GM18519 (cell line): ENCODE data around the gene CYTH3.
"Not testable (repeated sequence)": the region's sequence is repeated elsewhere in the genome, so short reads cannot be mapped to it uniquely, and the experiment has no call there.

Experiments used
- ATAC-seq: cut with Tn5 transposase; IDR thresholded peaks from one replicate; pipeline ENCODE4 v1.9.1; 2021; ENCODE audit warnings: mild to moderate bottlenecking, moderate library complexity; ENCODE audit not compliant: unreplicated experiment, low FRiP score

CYTH3 gene, protein sequence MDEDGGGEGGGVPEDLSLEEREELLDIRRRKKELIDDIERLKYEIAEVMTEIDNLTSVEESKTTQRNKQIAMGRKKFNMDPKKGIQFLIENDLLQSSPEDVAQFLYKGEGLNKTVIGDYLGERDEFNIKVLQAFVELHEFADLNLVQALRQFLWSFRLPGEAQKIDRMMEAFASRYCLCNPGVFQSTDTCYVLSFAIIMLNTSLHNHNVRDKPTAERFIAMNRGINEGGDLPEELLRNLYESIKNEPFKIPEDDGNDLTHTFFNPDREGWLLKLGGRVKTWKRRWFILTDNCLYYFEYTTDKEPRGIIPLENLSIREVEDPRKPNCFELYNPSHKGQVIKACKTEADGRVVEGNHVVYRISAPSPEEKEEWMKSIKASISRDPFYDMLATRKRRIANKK

DNA sequence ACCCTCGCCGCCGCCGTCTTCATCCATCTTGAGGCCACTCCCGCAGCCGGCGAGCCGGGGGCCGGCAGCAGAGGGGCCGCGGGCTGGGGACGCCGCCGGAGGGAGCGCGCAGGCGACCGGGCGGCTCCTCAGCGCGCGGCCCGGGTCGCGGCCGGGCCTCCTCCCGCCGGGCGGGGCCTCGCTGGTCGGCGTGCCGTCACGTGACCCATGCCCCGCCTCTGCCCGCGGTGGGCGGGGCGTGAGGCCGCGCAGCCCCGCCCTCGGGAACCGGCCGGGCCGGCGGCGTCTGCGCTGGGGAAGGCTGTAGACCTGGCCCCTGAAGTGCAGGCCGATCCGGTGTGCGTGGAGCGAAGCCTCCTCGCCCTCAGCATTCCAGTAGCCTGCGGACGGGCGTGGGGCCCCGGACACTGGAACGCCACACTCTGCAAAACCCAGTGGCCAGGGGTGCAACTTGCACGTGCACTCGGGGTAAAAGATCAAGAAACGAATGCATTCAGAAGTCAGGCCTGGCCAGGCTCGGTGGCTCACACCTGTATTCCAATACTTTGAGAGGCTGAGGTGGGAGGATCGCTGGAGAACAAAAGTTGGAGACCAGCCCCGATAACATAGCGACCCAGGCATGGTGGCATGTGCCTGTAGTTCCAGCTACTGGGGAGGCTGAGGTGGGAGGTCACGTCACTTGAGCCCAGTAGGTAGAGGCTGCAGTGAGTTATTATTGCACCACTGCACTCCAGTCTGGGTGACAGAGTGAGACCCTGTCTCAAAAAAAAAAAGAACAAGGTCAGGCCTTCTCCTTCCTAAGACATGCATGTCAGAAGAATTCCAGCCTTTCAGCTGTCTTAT lies at the start of gene CYTH3:
CYTH3 (minus strand) TSS at position 144 of the 843 bp plus-strand sequence; CDS start at position 27, 117 bp downstream.
- peak; percentile 59 for ATAC-seq

DNA sequence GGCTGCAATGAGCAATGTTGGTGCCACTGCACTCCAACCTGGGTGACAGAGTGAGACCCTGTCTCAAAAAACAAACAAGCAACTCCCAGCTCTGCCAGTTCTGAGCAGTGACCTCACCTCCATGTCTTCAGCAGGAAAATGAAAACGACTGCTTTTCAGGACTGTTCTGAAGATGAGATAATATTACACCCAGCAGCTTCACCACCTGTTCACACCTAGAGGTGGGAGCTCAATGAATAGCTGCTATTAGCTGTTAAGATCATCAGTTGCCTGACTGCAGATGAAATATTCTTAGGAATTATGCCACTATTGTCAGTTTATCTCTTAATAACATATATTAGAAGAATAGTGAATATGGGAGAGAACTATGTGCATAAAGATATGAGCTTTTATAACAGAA lies 48.4 kb upstream of the CYTH3 start:
- ATAC-seq = no peak

DNA sequence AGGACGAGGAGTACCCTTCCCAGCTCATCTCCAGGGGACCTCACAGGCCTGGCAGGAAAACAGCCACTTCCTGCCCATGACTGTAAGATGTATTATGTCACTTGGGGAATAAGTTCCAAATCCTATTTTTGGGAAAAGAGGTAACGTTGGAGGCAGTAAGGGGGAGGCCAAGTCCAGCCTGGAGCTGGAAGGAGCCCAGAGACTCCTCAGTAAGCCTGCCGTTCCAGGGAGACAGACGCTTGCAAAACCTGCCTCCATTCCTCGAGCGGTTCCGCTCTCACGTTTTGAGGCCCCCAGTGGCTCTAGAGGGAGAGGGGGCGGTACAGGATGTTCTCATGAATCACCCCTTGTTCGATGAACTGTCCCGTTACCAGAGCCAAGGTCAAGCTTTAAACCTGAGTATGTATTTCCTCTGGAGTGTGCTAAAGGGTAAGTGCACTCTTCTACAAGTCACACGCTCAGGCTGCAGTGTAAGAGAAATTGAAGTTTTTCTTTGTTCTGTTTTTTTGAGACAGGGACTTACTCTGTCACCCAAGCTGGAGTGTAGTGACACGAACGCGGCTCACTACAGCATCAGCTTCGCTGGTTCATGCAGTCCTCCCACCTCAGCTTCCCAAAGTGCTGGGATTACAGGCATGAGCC lies 45.5 kb upstream of the CYTH3 start:
- no peak for ATAC-seq

DNA sequence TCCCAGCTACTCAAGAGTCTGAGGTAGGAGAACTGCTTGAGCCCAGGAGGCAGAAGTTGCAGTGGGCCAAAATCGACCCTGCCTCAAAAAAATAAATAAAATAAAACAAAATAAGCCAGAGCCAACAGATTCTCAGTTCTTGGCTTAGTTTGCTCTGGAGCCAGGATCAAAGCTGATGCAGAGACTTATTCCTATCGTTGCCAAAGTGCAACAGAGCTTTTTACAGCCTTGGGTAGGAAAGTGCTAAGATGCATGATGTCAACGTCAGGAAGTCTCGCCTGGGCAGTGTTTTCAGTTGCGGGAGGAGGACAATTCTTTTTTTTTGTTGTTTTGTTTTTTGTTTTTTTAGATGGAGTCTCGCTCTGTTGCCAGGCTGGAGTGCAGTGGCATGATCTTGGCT lies 43.8 kb upstream of the CYTH3 start:
- ATAC-seq = no peak

DNA sequence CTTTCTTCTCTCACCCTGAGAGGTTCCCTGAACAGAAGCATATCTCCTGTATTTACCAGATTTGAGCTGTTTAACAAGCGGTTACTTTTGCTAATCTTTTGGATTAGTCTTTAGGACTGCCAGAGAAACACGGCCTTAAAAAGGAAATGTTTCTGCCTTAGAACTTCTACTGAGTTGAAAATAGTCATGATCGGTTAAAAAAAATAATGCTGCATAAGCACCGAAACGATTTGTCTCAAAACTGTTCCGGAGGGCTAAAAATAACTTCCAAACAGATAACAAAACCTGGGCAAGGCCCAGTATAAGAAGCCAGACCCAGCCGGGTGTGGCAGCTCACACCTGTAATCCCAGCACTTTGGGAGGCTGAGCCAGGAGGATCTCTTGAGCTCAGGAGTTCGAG lies 43.3 kb upstream of the CYTH3 start:
- no peak for ATAC-seq

DNA sequence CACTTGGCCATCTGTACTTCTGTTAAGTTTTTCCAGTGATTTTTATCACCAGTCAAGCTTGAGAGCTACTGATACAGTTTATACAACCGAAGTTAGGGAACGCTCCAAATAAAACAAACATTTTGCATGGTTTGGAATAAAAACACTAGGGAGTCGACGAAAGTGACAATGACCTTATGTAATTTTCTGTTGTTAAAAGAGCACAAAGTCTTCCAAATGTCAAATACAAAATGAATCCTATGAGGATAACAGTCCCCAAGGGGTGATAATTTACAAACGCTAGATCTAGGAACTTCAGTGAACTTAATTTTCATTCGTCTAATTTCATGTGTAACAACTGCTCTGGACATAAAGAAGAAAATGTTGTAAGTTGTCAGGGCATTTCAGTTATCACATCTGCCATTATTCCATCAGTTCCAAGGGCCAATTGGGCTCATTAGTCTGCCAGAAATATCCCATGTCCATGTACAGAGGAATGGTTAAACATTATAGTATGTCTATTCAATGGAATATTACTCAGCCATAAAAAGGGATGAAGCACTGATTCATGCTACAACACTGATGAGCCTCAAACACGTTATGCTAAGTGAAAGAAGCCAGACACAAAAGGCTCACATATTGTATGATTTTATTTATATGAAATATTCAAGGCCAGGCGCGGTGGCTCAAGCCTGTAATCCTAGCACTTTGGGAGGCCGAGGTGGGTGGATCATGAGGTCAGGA lies 38.0 kb upstream of the CYTH3 start:
- ATAC-seq = no peak

DNA sequence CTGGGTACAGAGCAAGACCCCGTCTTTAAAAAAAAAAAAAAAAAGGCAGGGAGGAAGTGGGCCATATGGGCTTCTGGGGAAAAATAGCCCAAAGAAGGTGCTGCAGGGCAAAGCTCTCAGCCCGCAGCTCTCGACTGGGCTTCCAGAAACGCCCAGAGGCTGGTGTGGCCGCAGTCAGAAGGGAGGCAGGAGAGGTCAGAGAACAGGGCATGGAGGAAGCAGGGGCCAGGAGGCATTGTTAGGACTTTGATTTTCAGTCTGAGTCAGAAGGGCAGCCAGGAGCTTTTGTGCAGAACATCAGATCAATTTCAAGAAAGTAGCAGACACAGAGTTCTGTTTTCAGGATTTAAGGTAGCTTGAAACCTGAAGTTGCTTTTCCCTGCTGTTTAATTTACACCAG lies 35.3 kb upstream of the CYTH3 start:
- no peak for ATAC-seq

DNA sequence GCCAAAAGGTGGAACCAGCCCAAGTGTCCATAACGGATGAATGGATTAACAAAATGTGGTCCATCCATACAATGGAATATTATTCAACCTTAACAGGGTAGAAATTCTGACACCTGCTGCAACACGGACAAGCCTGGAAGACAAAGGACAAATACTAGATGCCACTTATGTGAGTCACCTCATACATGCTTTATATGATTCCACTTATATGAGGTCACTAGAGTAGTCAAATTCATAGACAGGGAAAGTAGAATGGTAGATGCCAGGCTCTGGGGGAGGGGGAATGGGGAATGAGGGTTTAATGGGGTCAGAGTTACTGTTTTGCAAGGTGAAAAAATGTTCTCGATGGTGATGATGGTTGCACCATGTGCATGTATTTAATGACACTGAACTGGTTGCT lies 34.0 kb upstream of the CYTH3 start:
- ATAC-seq = no peak

DNA sequence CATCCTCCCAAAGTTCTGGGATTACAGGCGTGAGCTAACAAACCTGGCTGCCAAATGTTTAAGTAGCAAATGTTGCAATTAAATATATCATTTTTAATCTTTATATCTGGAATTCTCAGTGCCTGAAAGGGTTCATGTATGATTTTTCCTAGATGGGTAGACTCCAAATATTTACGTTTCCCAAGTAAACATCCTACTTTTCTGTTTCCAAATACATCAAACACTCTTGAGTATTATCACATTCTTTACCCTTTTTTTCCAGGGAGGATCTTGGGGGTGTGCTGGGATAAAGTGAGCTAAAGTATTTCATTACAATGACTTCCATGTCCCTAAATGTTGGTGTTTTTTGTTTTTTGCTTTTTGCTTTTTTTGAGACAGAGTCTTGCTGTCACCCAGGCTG lies 32.9 kb upstream of the CYTH3 start:
- no peak for ATAC-seq

DNA sequence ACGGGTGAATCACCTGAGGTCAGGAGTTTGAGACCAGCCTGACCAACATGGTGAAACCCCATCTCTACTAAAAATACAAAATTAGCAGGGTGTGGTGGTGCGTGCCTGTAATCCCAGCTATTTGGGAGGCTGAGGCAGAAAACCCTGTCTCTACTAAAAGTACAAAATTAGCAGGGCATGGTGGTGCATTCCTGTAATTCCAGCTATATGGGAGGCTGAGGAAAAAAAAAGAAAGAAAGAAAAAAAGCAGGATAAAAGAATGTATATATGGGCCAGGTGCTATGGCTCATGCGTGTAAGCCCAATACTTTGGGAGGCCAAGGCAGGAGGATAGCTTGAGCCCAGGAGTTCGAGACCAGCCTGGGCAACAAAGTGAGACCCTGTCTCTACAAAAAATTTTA lies 29.0 kb upstream of the CYTH3 start:
- not testable (repeated sequence) for ATAC-seq

DNA sequence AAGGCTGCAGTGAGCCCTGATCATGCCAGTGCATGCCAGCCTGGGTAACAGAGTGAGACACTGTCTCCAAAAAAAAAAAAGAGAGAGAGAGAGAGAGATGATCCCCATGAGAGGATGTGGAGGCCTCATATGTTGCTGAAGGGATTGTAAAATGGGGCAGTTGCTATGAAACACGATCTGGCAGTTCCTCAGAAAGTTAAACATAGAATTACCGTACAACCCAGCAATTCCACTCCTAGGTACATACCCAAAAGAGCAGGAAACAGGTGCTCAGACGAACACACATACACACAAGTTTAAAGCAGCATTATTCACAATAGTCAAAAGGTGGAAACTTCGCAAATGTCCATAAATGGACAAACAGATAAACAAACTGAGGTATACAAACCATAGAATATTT lies 27.4 kb upstream of the CYTH3 start:
- no peak for ATAC-seq

DNA sequence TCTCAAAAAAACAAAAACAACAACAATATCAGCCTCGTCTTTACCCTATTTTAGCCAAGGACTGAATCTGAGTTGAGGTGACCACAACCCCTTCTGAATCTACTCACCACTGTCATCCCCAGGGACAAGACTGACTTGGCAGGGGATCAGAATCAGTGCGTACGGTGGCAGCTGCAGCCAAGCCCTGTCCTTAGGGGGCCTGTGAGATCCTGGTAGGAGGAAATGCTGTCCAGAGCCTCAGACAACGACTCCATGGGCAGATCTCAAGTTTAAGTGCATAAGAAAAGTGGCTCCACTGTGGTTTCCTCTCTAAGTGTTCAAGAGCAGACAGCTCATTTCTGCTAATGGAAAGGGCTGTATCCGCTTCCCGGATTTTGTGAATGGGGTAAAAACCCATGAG lies 22.4 kb upstream of the CYTH3 start:
- no peak for ATAC-seq

DNA sequence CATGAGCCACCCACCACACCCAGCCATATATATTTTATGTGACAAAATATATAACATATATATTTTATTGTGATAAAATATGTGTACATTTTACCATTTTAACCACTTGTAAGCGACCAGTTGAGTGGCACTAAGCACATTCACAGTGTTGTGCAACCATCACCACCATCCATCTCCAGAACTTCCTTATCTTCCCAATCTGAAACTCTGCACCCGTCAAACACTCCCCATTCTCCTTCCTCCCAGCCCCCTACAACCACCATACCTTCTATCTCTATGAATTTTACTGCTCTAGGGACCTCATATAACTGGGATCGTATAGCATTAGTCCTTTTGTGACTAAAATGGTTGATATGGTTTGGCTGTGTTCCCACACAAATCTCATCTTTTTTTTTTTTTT lies 20.8 kb upstream of the CYTH3 start:
- ATAC-seq = no peak

DNA sequence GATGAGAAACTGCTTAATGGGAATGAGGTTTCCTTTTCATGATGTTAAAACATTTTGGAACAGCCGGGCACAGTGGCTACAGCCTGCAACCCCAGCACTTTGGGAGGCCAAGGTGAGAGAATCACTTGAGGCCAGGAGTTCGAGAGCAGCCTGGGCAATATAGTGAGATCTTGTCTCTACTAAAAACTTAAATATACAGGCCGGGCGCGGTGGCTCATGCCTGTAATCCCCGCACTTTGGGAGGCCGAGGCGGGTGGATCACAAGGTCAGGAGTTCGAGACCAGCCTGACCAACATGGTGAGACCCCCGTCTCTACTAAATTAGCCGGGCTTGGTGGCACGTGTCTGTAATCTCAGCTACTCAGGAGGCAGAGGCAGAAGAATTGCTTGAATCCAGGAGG lies 19.5 kb upstream of the CYTH3 start:
- ATAC-seq = not testable (repeated sequence)

DNA sequence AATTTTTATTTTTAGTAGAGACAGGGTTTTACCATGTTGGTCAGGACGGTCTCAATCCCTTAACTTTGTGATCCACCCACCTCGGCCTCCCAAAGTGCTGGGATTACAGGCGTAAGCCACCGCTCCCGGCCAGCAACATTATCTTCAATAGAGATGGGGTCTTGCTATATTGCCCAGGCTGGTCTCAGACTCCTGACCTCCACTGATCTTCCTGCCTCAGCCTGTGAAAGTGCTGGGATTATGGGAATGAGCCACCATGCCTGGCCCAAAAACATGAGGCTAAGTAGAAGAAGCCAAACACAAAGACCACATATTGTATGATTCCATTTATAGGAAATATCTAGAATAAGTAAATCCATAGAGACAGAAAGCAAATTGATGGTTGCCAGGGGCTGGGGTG lies 19.1 kb upstream of the CYTH3 start:
- ATAC-seq = no peak

DNA sequence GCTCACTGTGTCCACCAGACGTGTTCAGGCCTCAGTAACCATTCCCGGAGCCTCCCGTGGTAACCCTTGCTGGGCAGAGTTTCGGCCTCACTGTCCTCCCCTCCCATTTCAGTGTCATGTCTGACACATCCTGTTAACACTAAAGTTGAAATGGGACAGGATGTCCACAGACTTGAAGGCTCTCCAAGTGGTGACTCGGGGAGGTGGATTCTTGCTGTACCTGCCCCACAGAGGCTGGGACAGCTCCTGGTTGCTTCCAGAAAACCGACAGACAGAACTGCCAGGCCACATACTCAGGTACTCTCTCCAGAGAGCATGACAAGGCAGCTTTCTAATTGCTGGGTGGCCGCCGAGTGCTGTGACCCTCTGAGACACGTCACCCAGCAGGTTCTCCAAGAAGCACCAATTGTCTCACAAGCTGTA lies 17.9 kb upstream of the CYTH3 start:
- no peak for ATAC-seq

DNA sequence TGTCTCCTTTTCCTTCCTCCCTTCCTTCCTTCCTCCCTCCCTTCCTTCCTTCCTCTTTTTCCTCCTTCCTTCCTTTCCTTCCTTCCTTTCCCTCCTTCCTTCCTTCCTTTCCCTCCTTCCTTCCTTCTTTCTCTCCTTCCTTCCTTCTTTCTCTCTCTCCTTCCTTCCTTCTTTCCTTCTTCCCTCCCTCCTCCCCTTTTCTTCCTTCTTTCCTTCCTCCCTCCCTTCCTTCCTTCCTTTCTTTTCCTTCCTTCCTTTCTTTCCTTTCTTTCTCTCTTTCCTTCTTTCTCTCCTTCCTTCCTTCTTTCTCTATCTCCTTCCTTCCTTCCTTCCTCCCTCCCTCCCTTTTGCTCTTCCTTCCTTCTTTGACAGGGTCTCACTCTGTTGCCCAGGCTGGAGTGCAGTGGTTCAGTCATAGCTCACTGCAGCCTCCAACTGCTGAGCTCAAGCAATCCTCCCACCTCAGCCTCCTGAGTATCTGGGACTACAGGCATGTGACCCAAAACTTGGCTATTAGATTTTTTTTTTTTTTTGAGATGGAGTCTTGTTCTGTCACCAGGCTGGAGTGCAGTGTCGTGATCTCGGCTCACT lies 15.9 kb upstream of the CYTH3 start:
- no peak for ATAC-seq

DNA sequence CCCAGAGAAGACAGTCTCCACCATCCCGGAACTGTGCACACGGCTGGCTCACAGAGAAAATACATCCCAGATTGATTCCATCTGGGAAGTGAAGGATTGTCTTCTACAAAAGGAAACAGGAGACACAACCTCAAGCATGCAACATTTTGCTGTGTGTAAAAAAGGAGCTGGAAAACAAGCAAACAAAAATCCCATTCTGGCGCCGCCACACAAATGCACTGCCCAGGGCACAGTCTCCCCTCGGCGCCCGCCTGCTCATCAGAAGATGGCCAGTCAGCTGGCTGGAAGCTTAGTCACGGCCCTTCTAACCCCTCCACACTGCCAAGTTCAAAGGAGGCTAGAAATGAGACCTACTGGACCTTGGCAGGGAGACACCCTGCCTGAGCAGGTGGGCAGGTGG lies 14.1 kb upstream of the CYTH3 start:
- no peak for ATAC-seq

DNA sequence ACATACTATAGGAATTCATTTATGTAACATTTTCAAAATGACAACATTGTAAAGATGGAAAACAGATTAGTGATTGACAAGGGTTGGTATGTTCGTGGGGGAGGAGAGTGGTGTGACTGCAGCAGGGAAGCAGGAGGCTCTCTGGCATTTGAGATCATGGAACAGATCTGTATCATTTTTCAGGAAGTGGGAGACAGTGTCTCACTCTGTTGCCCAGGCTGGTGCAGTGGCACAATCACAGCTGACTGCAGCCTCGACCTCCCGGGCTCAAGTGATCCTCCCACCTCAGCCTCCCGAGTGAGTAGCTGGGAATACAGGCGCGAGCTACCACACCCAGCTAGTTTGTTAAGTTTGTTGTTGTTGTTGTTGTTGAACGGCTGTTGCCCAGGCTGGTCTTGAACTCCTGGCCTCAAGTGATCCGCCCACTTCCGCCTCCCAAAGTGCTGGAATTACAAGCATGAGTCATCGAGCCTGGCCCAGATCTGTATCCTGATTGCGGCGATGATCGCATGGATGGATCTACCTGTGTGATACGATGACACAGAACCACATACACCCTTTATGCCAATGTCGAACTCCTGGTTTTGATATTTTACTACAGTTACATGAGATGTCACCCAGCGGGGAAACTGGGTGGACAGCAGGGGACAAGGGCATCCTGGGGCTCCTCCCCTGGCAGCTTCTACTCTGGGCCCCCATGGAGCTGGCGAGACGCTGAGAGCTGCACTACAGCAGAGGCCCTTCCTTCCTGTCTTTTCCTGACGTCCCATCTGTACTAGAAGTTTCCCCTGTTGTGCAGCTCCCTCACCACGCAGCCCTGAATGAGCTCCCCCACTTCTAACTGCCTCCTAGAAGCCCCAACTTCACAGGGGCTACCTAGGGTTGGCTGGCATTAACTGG lies 12.3 kb upstream of the CYTH3 start:
- ATAC-seq = no peak
